ENCODE measurements around the gene MID1IP1. TPM values are rescaled to one million over a fixed set of nuclear protein-coding genes. Genes with fewer than 3 reads are reported as not detected.

Gene MID1IP1
- total and polyA plus RNA-seq, 2 of the 13 experiments (the other 11 are each of a cell fraction or from before 2014, with no cell fraction given): 35.7 to 36.1 TPM

DNA sequence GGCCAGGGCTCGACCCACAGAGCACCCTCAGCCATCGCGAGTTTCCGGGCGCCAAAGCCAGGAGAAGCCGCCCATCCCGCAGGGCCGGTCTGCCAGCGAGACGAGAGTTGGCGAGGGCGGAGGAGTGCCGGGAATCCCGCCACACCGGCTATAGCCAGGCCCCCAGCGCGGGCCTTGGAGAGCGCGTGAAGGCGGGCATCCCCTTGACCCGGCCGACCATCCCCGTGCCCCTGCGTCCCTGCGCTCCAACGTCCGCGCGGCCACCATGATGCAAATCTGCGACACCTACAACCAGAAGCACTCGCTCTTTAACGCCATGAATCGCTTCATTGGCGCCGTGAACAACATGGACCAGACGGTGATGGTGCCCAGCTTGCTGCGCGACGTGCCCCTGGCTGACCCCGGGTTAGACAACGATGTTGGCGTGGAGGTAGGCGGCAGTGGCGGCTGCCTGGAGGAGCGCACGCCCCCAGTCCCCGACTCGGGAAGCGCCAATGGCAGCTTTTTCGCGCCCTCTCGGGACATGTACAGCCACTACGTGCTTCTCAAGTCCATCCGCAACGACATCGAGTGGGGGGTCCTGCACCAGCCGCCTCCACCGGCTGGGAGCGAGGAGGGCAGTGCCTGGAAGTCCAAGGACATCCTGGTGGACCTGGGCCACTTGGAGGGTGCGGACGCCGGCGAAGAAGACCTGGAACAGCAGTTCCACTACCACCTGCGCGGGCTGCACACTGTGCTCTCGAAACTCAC lies 3.6 kb downstream of the MID1IP1 start (continued):
- TF ChIP-seq PPARG (CRISPR knock-in tag; conservative IDR thresholded peaks at IDR 0.05): no peak
- TF ChIP-seq RBM39 (IDR thresholded peaks at IDR 0.05; ENCODE audit: low read depth, low read length, poor library complexity, severe bottlenecking): peak; percentile 38
- no peak for TF ChIP-seq ZBTB26 (CRISPR knock-in tag; IDR thresholded peaks at IDR 0.05; ENCODE audit: borderline replicate concordance)
- TF ChIP-seq, protein P1, sequence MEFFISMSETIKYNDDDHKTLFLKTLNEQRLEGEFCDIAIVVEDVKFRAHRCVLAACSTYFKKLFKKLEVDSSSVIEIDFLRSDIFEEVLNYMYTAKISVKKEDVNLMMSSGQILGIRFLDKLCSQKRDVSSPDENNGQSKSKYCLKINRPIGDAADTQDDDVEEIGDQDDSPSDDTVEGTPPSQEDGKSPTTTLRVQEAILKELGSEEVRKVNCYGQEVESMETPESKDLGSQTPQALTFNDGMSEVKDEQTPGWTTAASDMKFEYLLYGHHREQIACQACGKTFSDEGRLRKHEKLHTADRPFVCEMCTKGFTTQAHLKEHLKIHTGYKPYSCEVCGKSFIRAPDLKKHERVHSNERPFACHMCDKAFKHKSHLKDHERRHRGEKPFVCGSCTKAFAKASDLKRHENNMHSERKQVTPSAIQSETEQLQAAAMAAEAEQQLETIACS (CRISPR knock-in tag; IDR thresholded peaks at IDR 0.05): no peak
- TF ChIP-seq CENPT (CRISPR knock-in tag; IDR thresholded peaks at IDR 0.05; ENCODE audit: low read depth): no peak
- TF ChIP-seq, protein P2, sequence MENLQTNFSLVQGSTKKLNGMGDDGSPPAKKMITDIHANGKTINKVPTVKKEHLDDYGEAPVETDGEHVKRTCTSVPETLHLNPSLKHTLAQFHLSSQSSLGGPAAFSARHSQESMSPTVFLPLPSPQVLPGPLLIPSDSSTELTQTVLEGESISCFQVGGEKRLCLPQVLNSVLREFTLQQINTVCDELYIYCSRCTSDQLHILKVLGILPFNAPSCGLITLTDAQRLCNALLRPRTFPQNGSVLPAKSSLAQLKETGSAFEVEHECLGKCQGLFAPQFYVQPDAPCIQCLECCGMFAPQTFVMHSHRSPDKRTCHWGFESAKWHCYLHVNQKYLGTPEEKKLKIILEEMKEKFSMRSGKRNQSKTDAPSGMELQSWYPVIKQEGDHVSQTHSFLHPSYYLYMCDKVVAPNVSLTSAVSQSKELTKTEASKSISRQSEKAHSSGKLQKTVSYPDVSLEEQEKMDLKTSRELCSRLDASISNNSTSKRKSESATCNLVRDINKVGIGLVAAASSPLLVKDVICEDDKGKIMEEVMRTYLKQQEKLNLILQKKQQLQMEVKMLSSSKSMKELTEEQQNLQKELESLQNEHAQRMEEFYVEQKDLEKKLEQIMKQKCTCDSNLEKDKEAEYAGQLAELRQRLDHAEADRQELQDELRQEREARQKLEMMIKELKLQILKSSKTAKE (CRISPR knock-in tag; IDR thresholded peaks at IDR 0.05; ENCODE audit: borderline replicate concordance): peak; percentile 48; the same call in 1 of the 2 replicates
- no peak for TF ChIP-seq MTA3 (CRISPR knock-in tag; IDR thresholded peaks at IDR 0.05)
- peak; percentile 21; the same call in 1 of the 2 replicates for TF ChIP-seq ZNF350 (CRISPR knock-in tag; IDR thresholded peaks at IDR 0.05; ENCODE audit: borderline replicate concordance, low read depth)
- no peak for TF ChIP-seq PITX1 (CRISPR knock-in tag; IDR thresholded peaks at IDR 0.05)
- TF ChIP-seq SIX1 (CRISPR knock-in tag; IDR thresholded peaks at IDR 0.05; ENCODE audit: borderline replicate concordance): no peak
- TF ChIP-seq CBX1 (IDR thresholded peaks at IDR 0.05; ENCODE audit: low read depth): no peak
- TF ChIP-seq, protein P3, sequence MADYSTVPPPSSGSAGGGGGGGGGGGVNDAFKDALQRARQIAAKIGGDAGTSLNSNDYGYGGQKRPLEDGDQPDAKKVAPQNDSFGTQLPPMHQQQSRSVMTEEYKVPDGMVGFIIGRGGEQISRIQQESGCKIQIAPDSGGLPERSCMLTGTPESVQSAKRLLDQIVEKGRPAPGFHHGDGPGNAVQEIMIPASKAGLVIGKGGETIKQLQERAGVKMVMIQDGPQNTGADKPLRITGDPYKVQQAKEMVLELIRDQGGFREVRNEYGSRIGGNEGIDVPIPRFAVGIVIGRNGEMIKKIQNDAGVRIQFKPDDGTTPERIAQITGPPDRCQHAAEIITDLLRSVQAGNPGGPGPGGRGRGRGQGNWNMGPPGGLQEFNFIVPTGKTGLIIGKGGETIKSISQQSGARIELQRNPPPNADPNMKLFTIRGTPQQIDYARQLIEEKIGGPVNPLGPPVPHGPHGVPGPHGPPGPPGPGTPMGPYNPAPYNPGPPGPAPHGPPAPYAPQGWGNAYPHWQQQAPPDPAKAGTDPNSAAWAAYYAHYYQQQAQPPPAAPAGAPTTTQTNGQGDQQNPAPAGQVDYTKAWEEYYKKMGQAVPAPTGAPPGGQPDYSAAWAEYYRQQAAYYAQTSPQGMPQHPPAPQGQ (CRISPR knock-in tag; IDR thresholded peaks at IDR 0.05; ENCODE audit: borderline replicate concordance): no peak
- no peak for TF ChIP-seq ZNF441 (CRISPR knock-in tag; IDR thresholded peaks at IDR 0.05; ENCODE audit: borderline replicate concordance)
- TF ChIP-seq ZNF749 (CRISPR knock-in tag; IDR thresholded peaks at IDR 0.05; ENCODE audit: borderline replicate concordance): no peak
- TF ChIP-seq ZNF546 (CRISPR knock-in tag; conservative IDR thresholded peaks at IDR 0.05): peak; percentile 55; the same call in 1 of the 2 replicates
- TF ChIP-seq PRMT3 (CRISPR knock-in tag; IDR thresholded peaks at IDR 0.05; ENCODE audit: borderline replicate concordance, low read depth): no peak
- no peak for TF ChIP-seq ZSCAN9 (CRISPR knock-in tag; IDR thresholded peaks at IDR 0.05; ENCODE audit: borderline replicate concordance)
- no peak for TF ChIP-seq FOSL2 (CRISPR knock-in tag; IDR thresholded peaks at IDR 0.05)
- TF ChIP-seq PAX8 (CRISPR knock-in tag; IDR thresholded peaks at IDR 0.05; ENCODE audit: borderline replicate concordance): no peak
- no peak for TF ChIP-seq PAF1 (CRISPR knock-in tag; IDR thresholded peaks at IDR 0.05)
- TF ChIP-seq NFRKB (IDR thresholded peaks at IDR 0.05): no peak
- TF ChIP-seq ZNF557 (CRISPR knock-in tag; IDR thresholded peaks at IDR 0.05): no peak
- no peak for TF ChIP-seq ZNF7 (CRISPR knock-in tag; IDR thresholded peaks at IDR 0.05)
- no peak for TF ChIP-seq POLR2AphosphoS5 (IDR thresholded peaks at IDR 0.05; ENCODE audit: low read depth, low read length)
- 0 out of 2 replicates have a peak, but pooled peaks have one; percentile 32 for TF ChIP-seq HNRNPL (IDR thresholded peaks at IDR 0.05; ENCODE audit: low read depth, low read length)
